ENCODE data around the gene MBOAT1.

DNA sequence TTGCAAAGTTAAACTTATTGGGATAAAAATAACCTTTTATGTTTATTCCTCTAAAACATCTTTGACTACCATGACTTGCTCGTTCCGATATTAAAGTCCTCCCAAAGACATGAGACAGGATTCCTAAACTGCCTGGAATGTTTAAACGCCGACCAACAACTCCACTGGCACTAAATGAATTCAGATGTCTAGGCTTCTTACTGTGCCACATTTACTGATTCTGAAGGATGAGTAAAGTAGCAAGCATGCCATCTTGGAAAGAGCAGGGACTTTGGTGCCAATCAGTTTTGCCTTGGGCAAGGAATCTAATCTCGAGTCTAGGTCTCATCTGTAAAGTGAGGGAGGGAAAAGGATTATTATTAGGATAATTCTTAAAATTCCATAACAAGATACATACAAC lies 25.3 kb downstream of the MBOAT1 start:
- TF ChIP-seq POLR2A (IDR thresholded peaks at IDR 0.05), result no peak
- TF ChIP-seq, protein P1, sequence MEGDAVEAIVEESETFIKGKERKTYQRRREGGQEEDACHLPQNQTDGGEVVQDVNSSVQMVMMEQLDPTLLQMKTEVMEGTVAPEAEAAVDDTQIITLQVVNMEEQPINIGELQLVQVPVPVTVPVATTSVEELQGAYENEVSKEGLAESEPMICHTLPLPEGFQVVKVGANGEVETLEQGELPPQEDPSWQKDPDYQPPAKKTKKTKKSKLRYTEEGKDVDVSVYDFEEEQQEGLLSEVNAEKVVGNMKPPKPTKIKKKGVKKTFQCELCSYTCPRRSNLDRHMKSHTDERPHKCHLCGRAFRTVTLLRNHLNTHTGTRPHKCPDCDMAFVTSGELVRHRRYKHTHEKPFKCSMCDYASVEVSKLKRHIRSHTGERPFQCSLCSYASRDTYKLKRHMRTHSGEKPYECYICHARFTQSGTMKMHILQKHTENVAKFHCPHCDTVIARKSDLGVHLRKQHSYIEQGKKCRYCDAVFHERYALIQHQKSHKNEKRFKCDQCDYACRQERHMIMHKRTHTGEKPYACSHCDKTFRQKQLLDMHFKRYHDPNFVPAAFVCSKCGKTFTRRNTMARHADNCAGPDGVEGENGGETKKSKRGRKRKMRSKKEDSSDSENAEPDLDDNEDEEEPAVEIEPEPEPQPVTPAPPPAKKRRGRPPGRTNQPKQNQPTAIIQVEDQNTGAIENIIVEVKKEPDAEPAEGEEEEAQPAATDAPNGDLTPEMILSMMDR (IDR thresholded peaks at IDR 0.05), result no peak

Measured in Peyer's patch (tissue), 4 donors.